GM10266 (cell line): Measurements from ENCODE around the gene MYO6.
"Not testable (repeated sequence)": the region's sequence is repeated elsewhere in the genome, so short reads cannot be mapped to it uniquely, and the experiment has no call there.

Source experiments
- DNase-seq: peaks from one replicate; pipeline ENCODE4 v3.0.0; 2012; ENCODE audit errors: extremely low spot score
- TF ChIP-seq, protein P1 (sequence below): IDR thresholded peaks from 2 replicates; pipeline ENCODE4 v1.5.1; 2012; ENCODE audit warnings: mild to moderate bottlenecking, low read depth; ENCODE audit not compliant: control insufficient read depth, insufficient read depth; ENCODE audit errors: missing control alignments

MYO6 gene

GRCh38 chr6:75748743-75749538 is at the start of gene MYO6:
Gene MYO6, plus strand, starts transcription at chr6:75749239. Its CDS starts 68,309 bp downstream, at chr6:75817548.
- peak; percentile 83 for DNase-seq
- TF ChIP-seq, protein P1, sequence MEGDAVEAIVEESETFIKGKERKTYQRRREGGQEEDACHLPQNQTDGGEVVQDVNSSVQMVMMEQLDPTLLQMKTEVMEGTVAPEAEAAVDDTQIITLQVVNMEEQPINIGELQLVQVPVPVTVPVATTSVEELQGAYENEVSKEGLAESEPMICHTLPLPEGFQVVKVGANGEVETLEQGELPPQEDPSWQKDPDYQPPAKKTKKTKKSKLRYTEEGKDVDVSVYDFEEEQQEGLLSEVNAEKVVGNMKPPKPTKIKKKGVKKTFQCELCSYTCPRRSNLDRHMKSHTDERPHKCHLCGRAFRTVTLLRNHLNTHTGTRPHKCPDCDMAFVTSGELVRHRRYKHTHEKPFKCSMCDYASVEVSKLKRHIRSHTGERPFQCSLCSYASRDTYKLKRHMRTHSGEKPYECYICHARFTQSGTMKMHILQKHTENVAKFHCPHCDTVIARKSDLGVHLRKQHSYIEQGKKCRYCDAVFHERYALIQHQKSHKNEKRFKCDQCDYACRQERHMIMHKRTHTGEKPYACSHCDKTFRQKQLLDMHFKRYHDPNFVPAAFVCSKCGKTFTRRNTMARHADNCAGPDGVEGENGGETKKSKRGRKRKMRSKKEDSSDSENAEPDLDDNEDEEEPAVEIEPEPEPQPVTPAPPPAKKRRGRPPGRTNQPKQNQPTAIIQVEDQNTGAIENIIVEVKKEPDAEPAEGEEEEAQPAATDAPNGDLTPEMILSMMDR = no peak

DNA sequence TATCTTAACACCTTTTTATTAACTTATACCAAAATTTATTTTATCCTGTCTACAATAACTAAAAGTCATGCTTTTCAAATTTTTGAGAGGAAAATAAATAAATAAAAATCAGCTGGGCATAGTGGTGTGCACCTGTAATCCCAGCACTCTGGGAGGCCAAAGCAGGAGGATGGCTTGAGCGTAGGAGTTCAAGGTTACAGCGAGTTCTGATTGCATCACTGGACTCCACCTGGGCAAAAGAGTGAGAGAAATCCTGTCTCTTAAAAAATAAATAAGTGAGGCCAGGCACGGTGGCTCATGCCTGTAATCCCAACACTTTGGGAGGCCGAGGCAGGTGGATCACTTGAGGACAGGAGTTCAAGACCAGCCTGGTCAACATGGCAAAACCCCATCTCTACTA is 40.7 kb upstream of the MYO6 start:
- DNase-seq = not testable (repeated sequence)

- DNase-seq = no peak
- TF ChIP-seq, protein P1 = no peak
These were observed 37.9 kb upstream of the MYO6 start for GRCh38 chr6:75711173-75711572.

DNA sequence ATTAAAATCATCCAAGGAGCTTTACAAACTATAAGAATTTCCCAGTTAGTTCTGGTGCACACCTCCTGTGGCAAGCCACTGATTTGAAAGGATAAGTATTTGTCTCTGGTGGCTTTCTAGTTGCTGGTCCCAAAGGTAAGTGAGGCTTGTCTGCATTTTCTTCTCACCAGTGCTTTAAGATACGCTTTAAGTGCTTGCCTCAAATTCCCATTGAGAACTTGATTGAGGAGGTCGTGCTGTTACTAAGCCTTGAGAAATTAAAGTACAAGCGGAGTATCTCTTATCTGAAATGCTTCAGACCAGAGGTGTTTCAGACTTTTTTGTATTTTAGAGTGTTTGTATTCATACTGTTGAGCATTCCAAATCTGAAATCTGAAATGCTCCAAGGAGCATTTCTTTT is 29.9 kb upstream of the MYO6 start:
- DNase-seq = no peak
- TF ChIP-seq, protein P1 = no peak

DNA sequence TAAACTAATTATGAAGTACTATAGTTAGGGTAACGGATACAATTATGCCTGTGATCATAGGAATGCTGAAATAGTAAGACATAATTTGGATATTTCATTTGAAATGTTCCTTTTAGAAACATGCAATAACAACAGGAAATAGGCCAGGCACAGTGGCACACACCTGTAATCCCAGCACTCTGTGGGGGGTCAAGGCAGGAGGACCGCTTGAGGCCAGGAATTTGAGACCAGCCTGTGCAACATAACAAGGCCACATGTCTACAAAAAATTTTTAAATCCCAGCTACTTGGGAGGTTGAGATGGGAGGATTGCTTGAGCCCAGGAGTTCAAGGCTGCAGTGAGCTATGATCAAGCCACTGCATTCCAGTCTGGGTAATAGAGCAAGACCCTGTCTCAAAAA is 25.7 kb upstream of the MYO6 start:
- TF ChIP-seq, protein P1 = no peak
- DNase-seq = no peak

DNA sequence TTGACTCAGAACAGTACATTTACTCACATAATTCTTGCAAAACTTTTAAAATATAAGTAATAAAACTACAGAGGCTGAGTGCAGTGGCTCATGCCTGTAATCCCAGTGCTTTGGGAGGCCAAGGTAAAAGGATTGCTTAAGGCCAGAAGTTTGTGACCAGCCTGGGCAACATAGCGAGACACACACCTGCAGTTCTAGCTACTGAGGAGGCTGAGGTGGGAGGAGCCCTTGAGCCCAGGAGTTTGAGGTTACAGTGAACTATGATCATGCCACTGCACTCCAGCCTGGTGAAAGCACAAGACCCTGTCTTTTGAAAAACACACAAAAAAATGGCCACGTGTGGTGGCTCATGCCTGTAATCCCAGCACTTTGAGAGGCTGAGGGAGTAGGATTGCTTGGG is 21.8 kb upstream of the MYO6 start:
- TF ChIP-seq, protein P1 = no peak
- no peak for DNase-seq

- DNase-seq = not testable (repeated sequence)
These were observed 18.0 kb upstream of the MYO6 start for GRCh38 chr6:75731029-75731428.

DNA sequence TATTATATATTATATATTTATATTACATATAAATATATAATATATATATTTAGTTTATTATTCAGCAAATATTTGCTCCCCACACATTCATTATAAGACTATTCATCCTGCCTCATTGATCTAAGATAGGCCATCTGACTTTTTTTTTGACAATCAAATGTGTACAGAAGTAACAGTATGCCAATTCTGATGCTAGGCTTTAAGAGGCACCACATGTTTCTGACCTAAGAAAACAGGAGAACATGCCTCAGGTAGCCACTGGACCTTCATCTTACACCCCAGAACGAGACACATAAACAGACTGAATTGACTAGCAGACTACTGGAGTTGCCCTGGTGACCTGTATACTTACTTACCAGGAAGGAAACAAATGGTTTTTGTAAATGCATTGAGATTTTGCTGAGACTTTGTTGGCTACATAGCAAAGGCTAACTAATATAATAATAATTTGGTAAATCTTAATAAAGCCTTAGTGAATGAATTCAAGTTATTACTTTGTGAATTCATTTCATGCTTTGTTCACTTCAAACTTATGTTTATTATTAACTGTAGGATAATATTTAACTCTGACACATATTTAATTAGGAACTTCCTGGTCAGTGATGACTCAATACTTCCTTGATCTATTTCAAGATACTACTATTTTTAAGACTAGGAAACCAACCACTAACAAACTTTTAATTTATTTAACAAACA is 13.4 kb upstream of the MYO6 start:
- DNase-seq = no peak
- TF ChIP-seq, protein P1 = no peak
